Left ventricle myocardium superior (tissue), 1 donor: ENCODE measurements around the gene MRPL55. TPM values are rescaled to one million over a fixed set of nuclear protein-coding genes. Genes with fewer than 3 reads are reported as not detected.

Experiments
- ATAC-seq: fragments of 200-7000 bp; cut with Tn5 transposase; one replicate; pipeline ENCODE4 v1.9.1; 2020; ENCODE audit warnings: mild to moderate bottlenecking, moderate library complexity
- DNase-seq: peaks from one replicate; pipeline ENCODE4 v3.0.0-alpha.2; 2020
- intact Hi-C: fragments of 100-400 bp; cut with micrococcal nuclease; formaldehyde crosslinking; loops from one replicate; pipeline ENCODE4 v1.11.0; 2022
- long read RNA-seq: library from polyadenylated mRNA; unstranded; transcript quantifications from one replicate; pipeline ENCODE4 v2.0.0, GENCODE V29; 2021
- total RNA-seq: library from RNA; stranded (reverse); fragmentation: NEBNext Ultra II Directional; extraction: Animal tissue kit (Norgen Biotek cat#: 25700); gene quantifications from one replicate; pipeline ENCODE4 v1.2.1, GENCODE V29; 2021
- donor health status: DM: no; HTN: yes; CAD: no; lungs with severe emphysema.

The MRPL55 gene
- 58.6 TPM for total RNA-seq
- long read RNA-seq, transcript MRPL55-204 (4 exons, 661 nt), result major isoform, 8 of 56 reads
- long read RNA-seq, transcript MRPL55-201 (5 exons, 632 nt), result major isoform, 8 of 56 reads
- long read RNA-seq, transcript MRPL55-217 (4 exons, 565 nt), result minor isoform, 7 of 56 reads
- long read RNA-seq, partial matches to known transcripts, result 9 of 56 reads
- long read RNA-seq, other reads (novel, unspliced or antisense), result 12 of 56 reads

- intact Hi-C loops, result no loop called here
- ATAC-seq, result peak; percentile 95
- DNase-seq, result peak; percentile 99
Measured at GRCh38 chr1:228109073-228109961, at the start of gene MRPL55. Gene MRPL55, minus strand, starts transcription at chr1:228109299. Its CDS starts 1,039 bp downstream, at chr1:228108260.

GRCh38 chr1:228158151-228159007, 49.3 kb upstream of the MRPL55 start:
- intact Hi-C loops, result no loop called here
- ATAC-seq (no peak), DNase-seq (peak; percentile 26)

- intact Hi-C loops, result no loop called here
- DNase-seq (peak; percentile 26), ATAC-seq (no peak)
Measured at GRCh38 chr1:228157729-228158126, 48.6 kb upstream of the MRPL55 start.

- intact Hi-C loops, result no loop called here
- ATAC-seq (no peak), DNase-seq (peak; percentile 21)
Measured at GRCh38 chr1:228156941-228157728, 48.0 kb upstream of the MRPL55 start.

- intact Hi-C loops, result no loop called here
- peak; percentile 32 for DNase-seq
- ATAC-seq, result no peak
Measured at GRCh38 chr1:228156515-228156881, 47.4 kb upstream of the MRPL55 start.

GRCh38 chr1:228155596-228156514, 46.8 kb upstream of the MRPL55 start:
- DNase-seq (no peak), ATAC-seq (no peak)
- intact Hi-C loops, result no loop called here

- ATAC-seq (no peak), DNase-seq (peak; percentile 25)
- intact Hi-C loops, result no loop called here
Measured at GRCh38 chr1:228154670-228155571, 45.8 kb upstream of the MRPL55 start.

GRCh38 chr1:228154021-228154669, 45.0 kb upstream of the MRPL55 start:
- ATAC-seq (no peak), DNase-seq (peak; percentile 14)
- intact Hi-C loops, result no loop called here

- no peak for DNase-seq
- intact Hi-C loops, result no loop called here
- ATAC-seq, result no peak
Measured at GRCh38 chr1:228152918-228153258, 43.8 kb upstream of the MRPL55 start.

- ATAC-seq, result no peak
- peak; percentile 26 for DNase-seq
- intact Hi-C loops, result no loop called here
Measured at GRCh38 chr1:228152097-228152917, 43.2 kb upstream of the MRPL55 start.

- peak; percentile 1 for ATAC-seq
- intact Hi-C loops, result no loop called here
- no peak for DNase-seq
Measured at GRCh38 chr1:228151180-228151925, 42.3 kb upstream of the MRPL55 start.

- peak; percentile 68 for ATAC-seq
- peak; percentile 81 for DNase-seq
- intact Hi-C loops, result no loop called here
Measured at GRCh38 chr1:228150461-228151179, 41.5 kb upstream of the MRPL55 start.

- intact Hi-C loops, result no loop called here
- DNase-seq (peak; percentile 37), ATAC-seq (peak; percentile 6)
Measured at GRCh38 chr1:228150120-228150460, 41.0 kb upstream of the MRPL55 start.

GRCh38 chr1:228149406-228150119, 40.5 kb upstream of the MRPL55 start, which contains the start of gene GJC2:
Gene GJC2, plus strand, starts transcription at chr1:228149930. Its CDS starts 7,829 bp downstream, at chr1:228157759.
- intact Hi-C loops, result no loop called here
- ATAC-seq, result peak; percentile 69
- DNase-seq, result peak; percentile 72
